Mucosa of descending colon (tissue), 3 donors: ENCODE results near the gene RNF38. TPM values are rescaled to one million over a fixed set of nuclear protein-coding genes. Genes with fewer than 3 reads are reported as not detected.
"Not testable (repeated sequence)": the region's sequence is repeated elsewhere in the genome, so short reads cannot be mapped to it uniquely, and the experiment has no call there.

Experiments used
- ATAC-seq: fragments of 200-7000 bp; cut with Tn5 transposase; one replicate; pipeline ENCODE4 v1.9.1; 2020; ENCODE audit warnings: mild to moderate bottlenecking, moderate library complexity
- DNase-seq, 3 donors: peaks; one replicate each; pipeline ENCODE4 v3.0.0-alpha.2; 2020
- H3K36me3 ChIP-seq: fragments of 200-600 bp; one replicate; pipeline ENCODE4 v1.8.0; 2021; ENCODE audit warnings: low read depth, mild to moderate bottlenecking
- H3K4me1 ChIP-seq: fragments of 200-600 bp; one replicate; pipeline ENCODE4 v1.8.0; 2021; ENCODE audit warnings: low read depth, mild to moderate bottlenecking
- H3K4me3 ChIP-seq: fragments of 200-600 bp; one replicate; pipeline ENCODE4 v1.8.0; 2021; ENCODE audit warnings: mild to moderate bottlenecking
- H3K9me3 ChIP-seq: fragments of 200-600 bp; one replicate; pipeline ENCODE4 v1.8.0; 2021; ENCODE audit warnings: mild to moderate bottlenecking
- intact Hi-C, 2 donors: fragments of 100-400 bp; cut with DNase I in 1 of 2; cut with micrococcal nuclease in 1 of 2; formaldehyde crosslinking; loops; one replicate each; pipeline versions ENCODE4 v1.11.0 to v1.11.1; 2022; cut with DNase I, micrococcal nuclease
- total RNA-seq, 3 donors: library from RNA; stranded (reverse); fragmentation: NEBNext Ultra II Directional in 2 of 3; extraction: Animal tissue kit (Norgen Biotek cat#: 25700) in 2 of 3; gene quantifications; one replicate each; pipeline versions ENCODE4 v1.2.1 to v1.2.4, GENCODE V29; 2021 to 2023
- TF ChIP-seq, protein P1 (sequence below): fragments of 200-600 bp; IDR thresholded peaks from one replicate; pipeline ENCODE4 v1.8.0; 2022; ENCODE audit warnings: antibody characterized with exemption, mild to moderate bottlenecking
- donor health status: DM: no; HTN: no; CAD: no; lungs with moderate emphysema.
- donor health status: DM: no; HTN: no; CAD: no.
- donor health status: DM: no; HTN: yes; CAD: no.

RNF38 gene
- total RNA-seq, 3 donors from 2014 or later, result 31.8 to 69.7 (median 43.1) TPM

DNA sequence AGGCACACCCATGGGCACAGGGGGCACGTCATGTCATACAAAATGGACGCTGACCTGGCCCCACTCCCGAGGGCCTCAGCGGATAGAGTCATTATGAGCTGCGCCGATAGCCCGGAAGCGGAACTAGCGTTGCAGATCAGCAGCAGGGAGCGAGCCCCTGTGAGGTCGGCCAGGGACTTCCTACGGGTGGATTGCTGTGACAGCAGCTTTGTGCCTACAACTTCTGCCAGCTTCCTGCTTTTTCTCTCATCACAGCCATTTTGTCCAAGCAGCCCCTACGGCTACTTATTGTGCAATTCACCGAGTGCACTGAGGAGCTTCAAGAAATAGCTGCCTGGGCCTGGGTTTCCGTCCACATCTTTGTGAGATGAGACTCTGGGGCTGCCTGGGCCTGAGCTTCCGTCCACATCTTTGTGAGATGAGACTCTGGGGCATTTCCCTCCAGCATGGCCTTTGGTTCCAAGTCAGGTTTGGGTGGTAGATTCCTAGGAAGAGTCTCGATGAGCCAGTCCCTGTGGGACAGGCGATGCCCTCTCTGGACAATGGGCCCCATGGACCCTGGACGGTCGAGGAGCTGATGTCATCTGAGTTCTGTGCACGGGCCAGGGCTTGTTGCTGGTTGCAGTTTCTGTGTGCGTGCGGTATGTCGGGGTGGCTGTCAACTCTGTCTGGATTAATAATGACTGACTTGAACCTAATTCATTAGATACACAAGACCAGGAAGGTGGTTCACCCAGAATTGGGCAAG is 74.8 kb downstream of the RNF38 start:
- peak in 1 of 3 donors; percentile 65 for DNase-seq
- intact Hi-C loops, result loop anchor here in 1 of 2 donors (10.0 kb wide), 1 partner anchor 50 kb away; no protein-coding TSS in a partner anchor

DNA sequence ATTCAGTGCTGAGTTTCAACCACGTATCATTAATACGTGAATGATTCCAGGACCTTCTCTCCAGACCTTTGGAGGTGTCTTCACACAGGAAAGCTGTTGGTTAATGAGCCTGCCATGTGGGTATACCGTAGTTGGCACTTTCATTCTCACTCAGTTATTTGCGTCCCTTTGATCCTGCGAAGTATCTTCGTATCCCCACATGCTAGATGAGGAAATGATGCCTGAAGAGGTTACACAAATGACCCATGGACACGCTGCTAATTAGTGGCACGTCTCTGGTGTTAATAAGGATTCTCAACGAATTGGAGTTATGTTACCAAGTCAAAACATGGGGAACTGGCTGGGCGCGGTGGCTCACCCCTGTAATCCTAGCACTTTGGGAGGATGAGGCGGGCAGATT is 76.1 kb downstream of the RNF38 start:
- peaks cover 16% of the 10 kb centered on the region for H3K4me1 ChIP-seq
- H3K9me3 ChIP-seq, result no peaks in the 10 kb centered on the region
- no peaks in the 10 kb centered on the region for H3K36me3 ChIP-seq
- DNase-seq, result no peak
- no peak overlapping the region for H3K4me3 ChIP-seq
- intact Hi-C loops, result loop anchor here in 1 of 2 donors (10.0 kb wide), 1 partner anchor 49 kb away; no protein-coding TSS in a partner anchor
- TF ChIP-seq, protein P1, sequence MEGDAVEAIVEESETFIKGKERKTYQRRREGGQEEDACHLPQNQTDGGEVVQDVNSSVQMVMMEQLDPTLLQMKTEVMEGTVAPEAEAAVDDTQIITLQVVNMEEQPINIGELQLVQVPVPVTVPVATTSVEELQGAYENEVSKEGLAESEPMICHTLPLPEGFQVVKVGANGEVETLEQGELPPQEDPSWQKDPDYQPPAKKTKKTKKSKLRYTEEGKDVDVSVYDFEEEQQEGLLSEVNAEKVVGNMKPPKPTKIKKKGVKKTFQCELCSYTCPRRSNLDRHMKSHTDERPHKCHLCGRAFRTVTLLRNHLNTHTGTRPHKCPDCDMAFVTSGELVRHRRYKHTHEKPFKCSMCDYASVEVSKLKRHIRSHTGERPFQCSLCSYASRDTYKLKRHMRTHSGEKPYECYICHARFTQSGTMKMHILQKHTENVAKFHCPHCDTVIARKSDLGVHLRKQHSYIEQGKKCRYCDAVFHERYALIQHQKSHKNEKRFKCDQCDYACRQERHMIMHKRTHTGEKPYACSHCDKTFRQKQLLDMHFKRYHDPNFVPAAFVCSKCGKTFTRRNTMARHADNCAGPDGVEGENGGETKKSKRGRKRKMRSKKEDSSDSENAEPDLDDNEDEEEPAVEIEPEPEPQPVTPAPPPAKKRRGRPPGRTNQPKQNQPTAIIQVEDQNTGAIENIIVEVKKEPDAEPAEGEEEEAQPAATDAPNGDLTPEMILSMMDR, result no peak
- ATAC-seq, result no peak

More for the DNA sequence above, 74.8 kb downstream of the RNF38 start:
- peaks cover 8% of the 10 kb centered on the region for H3K4me1 ChIP-seq
- H3K36me3 ChIP-seq, result no peaks in the 10 kb centered on the region
- TF ChIP-seq, protein P1, result no peak
- H3K9me3 ChIP-seq, result no peaks in the 10 kb centered on the region
- no peak for ATAC-seq
- H3K4me3 ChIP-seq, result no peak overlapping the region

DNA sequence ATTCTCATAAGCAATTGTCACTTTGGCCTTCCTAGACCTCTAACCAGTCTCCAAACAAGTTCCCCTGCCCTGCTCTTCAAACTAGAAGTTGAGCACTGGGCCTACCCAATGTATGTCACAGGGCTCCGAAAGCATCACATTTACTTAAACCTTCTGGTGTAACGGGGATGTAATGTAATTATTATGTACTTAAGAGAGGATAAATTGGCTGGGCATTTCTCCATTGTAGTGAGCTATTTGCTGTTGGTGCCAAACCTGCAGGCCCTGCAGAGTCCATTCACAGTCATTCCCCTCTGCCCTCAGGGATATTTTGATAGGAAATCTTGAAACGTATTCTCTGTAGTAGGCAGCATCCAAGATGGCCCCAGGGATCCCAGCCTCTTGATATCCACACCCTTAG is 77.6 kb downstream of the RNF38 start:
- Histone ChIP-seq H3K4me1 (peaks cover 20% of the 10 kb centered on the region), H3K4me3 (no peak overlapping the region), H3K36me3 (no peaks in the 10 kb centered on the region), H3K9me3 (no peaks in the 10 kb centered on the region)
- TF ChIP-seq, protein P1, result no peak
- intact Hi-C loops, result loop anchor here in 1 of 2 donors (10.0 kb wide), 1 partner anchor 48 kb away; no protein-coding TSS in a partner anchor
- DNase-seq, result no peak
- no peak for ATAC-seq

DNA sequence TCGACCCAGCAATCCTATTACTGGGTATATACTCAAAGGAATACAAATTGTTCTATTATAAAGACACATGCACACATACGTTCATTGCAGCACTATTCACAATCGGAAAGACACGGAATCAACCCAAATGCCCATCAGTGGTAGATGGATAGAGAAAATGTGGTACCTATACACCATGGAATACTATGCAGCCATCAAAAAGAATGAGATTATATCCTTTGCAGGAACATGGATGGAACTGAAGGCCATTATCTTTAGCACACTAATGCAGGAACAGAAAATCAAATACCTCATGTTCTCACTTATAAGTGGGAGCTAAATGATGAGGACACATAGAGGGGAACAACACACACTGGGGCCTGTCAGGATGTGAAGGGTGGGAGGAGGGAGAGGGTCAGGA is 78.2 kb downstream of the RNF38 start:
- not testable (repeated sequence) for ATAC-seq, H3K9me3 ChIP-seq, H3K4me3 ChIP-seq, H3K36me3 ChIP-seq, DNase-seq
- intact Hi-C loops, result loop anchor here in 1 of 2 donors (10.0 kb wide), 1 partner anchor 47 kb away; no protein-coding TSS in a partner anchor
- H3K4me1 ChIP-seq, result peaks cover 24% of the 10 kb centered on the region

DNA sequence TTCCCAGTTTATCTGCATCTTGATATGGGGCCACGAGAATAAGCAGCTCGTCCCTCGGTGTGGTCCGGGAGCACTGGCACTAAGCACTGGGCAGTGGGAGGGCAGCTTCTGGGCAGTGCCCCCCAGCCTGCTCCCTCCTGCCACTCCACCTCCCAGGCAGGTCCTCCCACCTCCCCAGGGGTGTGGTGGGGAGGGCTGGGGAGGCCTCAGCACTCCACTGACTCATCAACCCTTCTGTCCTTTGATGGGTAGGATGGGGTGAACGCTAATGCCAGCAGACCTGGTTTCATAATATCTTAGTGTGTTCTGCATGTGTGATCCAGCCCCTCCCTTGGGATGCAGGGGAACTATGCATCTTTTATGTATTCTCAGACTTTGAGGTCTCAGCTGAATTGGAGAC is 79.6 kb downstream of the RNF38 start:
- H3K9me3 ChIP-seq, result no peaks in the 10 kb centered on the region
- DNase-seq (no peak), ATAC-seq (peak; percentile 5)
- H3K4me1 ChIP-seq, result peaks cover 28% of the 10 kb centered on the region
- intact Hi-C loops, result loop anchor here in 1 of 2 donors (10.0 kb wide), 1 partner anchor 46 kb away; no protein-coding TSS in a partner anchor
- H3K36me3 ChIP-seq, result no peaks in the 10 kb centered on the region
- TF ChIP-seq, protein P1, result no peak
- no peak overlapping the region for H3K4me3 ChIP-seq

DNA sequence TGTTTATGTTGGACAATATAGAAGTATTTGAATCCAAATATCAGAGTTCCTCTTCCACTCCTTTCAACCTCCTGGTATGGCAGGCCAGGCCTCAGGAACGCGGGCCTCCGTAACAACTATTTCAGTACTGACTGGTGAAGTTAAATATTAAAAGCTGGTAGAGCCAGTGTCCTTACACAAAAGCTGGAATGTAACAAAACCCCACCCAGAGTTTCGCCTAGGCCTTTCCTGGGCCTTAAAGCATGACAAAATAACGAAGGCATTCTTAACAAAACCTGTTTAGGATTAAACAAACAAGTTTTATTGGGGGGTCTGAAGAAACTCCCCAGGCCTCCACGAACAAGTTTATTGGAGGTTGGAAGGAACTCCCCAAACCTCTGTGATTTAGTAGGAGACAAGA is 80.3 kb downstream of the RNF38 start:
- peak in 2 of 3 donors; percentile 59 to 69 for DNase-seq
- intact Hi-C loops, result loop anchor here in 1 of 2 donors (2.0 to 10.0 kb wide), 2 partner anchors 23 to 45 kb away; no protein-coding TSS in a partner anchor
- no peak overlapping the region for H3K4me3 ChIP-seq

More for the DNA sequence above, 80.3 kb downstream of the RNF38 start:
- H3K9me3 ChIP-seq, result no peaks in the 10 kb centered on the region
- peak; percentile 65 for ATAC-seq
- peaks cover 28% of the 10 kb centered on the region for H3K4me1 ChIP-seq
- TF ChIP-seq, protein P1, result no peak
- H3K36me3 ChIP-seq, result no peaks in the 10 kb centered on the region
